ENCODE measurements around the gene TANK. TPM values are rescaled to one million over a fixed set of nuclear protein-coding genes. Genes with fewer than 3 reads are reported as not detected.

The TANK gene
- total RNA-seq, 2 experiments from 2014 or later = 43.4 to 64.9 TPM

DNA sequence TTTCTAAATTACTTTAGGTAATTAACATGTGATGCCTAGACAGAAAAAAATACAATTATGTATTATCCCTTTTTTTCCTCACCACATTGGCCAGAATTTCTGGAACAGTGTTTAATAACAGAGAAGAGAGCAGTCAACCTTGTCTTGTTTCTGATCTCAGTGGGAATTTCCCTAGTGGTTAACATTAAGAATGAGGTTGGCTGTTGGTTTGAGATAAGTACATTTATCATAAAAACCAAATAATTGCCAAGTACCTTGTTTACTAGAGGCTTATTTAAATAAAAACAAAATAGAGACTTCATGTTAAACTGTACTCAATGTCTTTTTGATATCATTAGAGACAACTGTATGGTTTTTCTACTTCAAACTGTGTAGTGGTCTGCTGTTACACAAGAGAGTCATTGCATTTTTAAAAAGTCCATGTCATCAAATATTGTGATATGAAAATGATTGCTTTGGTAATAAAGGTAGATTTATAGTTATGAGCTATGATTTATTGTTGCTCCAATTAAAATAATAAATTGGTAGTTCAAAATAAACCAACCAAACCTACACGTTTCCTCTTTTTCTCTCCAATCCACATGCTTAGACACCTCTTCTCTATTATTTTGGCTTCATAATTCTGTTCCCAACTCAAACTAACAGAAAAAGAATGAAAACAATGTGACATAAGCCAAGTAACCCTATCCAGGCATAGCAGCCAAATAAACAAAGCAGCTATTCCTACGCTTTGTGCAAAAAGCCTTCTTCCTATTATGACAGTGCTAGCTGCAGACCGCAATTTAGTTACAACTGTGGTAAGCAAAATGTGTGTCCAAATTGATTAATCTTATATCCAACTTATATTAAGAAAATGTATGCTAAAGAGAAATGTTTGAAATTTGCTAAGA is 20.9 kb upstream of the TANK start:
- POLR2A ChIA-PET = interaction anchor here (0.6 to 2.3 kb wide), 17 partner anchors 10 to 102 kb away, joined by 3 to 11 read pairs (median 5); no protein-coding TSS in a partner anchor
- no TSS peak for BruUV-seq (replicated peaks)
- TF ChIP-seq EZH2phosphoT487 (IDR thresholded peaks at IDR 0.05; ENCODE audit: borderline replicate concordance, low read depth, low read length) = no peak
- TF ChIP-seq, protein P1, sequence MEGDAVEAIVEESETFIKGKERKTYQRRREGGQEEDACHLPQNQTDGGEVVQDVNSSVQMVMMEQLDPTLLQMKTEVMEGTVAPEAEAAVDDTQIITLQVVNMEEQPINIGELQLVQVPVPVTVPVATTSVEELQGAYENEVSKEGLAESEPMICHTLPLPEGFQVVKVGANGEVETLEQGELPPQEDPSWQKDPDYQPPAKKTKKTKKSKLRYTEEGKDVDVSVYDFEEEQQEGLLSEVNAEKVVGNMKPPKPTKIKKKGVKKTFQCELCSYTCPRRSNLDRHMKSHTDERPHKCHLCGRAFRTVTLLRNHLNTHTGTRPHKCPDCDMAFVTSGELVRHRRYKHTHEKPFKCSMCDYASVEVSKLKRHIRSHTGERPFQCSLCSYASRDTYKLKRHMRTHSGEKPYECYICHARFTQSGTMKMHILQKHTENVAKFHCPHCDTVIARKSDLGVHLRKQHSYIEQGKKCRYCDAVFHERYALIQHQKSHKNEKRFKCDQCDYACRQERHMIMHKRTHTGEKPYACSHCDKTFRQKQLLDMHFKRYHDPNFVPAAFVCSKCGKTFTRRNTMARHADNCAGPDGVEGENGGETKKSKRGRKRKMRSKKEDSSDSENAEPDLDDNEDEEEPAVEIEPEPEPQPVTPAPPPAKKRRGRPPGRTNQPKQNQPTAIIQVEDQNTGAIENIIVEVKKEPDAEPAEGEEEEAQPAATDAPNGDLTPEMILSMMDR (conservative IDR thresholded peaks at IDR 0.05; ENCODE audit: low read length) = no peak
- intact Hi-C loops (cut with micrococcal nuclease; ENCODE audit: unreplicated experiment) = loop anchor here (2.0 kb wide), 1 partner anchor 21 kb away; the partner anchor contains the start of gene TANK
- H4K20me1 ChIP-seq (ENCODE audit: insufficient read depth, low read length) = no peaks in the 10 kb centered on the region
- CTCF ChIA-PET (ENCODE audit: unreplicated experiment) = interaction anchor here (0.9 kb wide), 1 partner anchor 111 kb away, joined by 3 read pairs; no protein-coding TSS in a partner anchor
- H3K27ac ChIP-seq (ENCODE audit: low read depth, low read length, poor library complexity, severe bottlenecking) = peak overlapping the region; percentile 29
- H2AFZ ChIP-seq (ENCODE audit: low read length) = peak overlapping the region; percentile 14; the same call in 1 of the 2 replicates
- H3K36me3 ChIP-seq (ENCODE audit: insufficient read depth, low read length) = no peaks in the 10 kb centered on the region
- H3K4me1 ChIP-seq (ENCODE audit: insufficient read depth, low read length, poor library complexity, severe bottlenecking) = peaks cover 30% of the 10 kb centered on the region
- H3K4me3 ChIP-seq (ENCODE audit: low read depth, low read length, poor library complexity, severe bottlenecking) = peak overlapping the region; percentile 67
- no peak for DNase-seq (ENCODE audit: low spot score)
- no peaks in the 10 kb centered on the region for H3K9me2 ChIP-seq (ENCODE audit: insufficient read depth, low read length)
- peaks cover 46% of the 10 kb centered on the region for H3K79me2 ChIP-seq (ENCODE audit: insufficient read depth, low read depth, low read length)
- H3K9me3 ChIP-seq (ENCODE audit: low read length) = no peaks in the 10 kb centered on the region
- peak overlapping the region; percentile 58 for H3K4me2 ChIP-seq (ENCODE audit: low read length)

DNA sequence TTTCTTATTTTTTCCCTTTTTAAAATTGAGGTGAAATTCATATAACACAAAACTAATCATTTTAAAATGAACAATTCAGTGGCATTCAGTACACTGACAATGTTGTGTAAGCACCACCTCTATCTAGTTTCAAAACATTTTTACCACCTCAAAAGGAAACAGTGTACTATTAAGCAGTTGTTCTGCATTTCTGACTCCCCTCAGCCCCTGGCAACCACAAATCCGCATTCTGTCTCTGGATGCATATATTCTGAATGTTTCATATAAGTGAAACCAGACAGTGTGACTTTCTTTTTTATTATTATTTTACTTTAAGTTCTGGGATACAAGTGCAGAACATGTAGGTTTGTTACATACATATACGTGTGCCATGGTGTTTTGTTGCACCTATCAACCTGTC is 19.2 kb upstream of the TANK start:
- peaks cover 46% of the 10 kb centered on the region for H3K79me2 ChIP-seq (ENCODE audit: insufficient read depth, low read depth, low read length)
- no peak overlapping the region for H3K27ac ChIP-seq (ENCODE audit: low read depth, low read length, poor library complexity, severe bottlenecking)
- H3K9me3 ChIP-seq (ENCODE audit: low read length) = no peaks in the 10 kb centered on the region
- CTCF ChIA-PET (ENCODE audit: unreplicated experiment) = no interaction called here
- no TSS peak for BruUV-seq (replicated peaks)
- DNase-seq (ENCODE audit: low spot score) = no peak
- peaks cover 19% of the 10 kb centered on the region for H3K4me1 ChIP-seq (ENCODE audit: insufficient read depth, low read length, poor library complexity, severe bottlenecking)
- H2AFZ ChIP-seq (ENCODE audit: low read length) = no peak overlapping the region
- POLR2A ChIA-PET = interaction anchor here (0.8 kb wide), 1 partner anchor 33 kb away, joined by 3 read pairs; no protein-coding TSS in a partner anchor
- H3K4me2 ChIP-seq (ENCODE audit: low read length) = peak overlapping the region; percentile 58
- H3K36me3 ChIP-seq (ENCODE audit: insufficient read depth, low read length) = no peaks in the 10 kb centered on the region
- no peaks in the 10 kb centered on the region for H4K20me1 ChIP-seq (ENCODE audit: insufficient read depth, low read length)
- intact Hi-C loops (cut with micrococcal nuclease; ENCODE audit: unreplicated experiment) = no loop called here
- no peak overlapping the region for H3K4me3 ChIP-seq (ENCODE audit: low read depth, low read length, poor library complexity, severe bottlenecking)
- H3K9me2 ChIP-seq (ENCODE audit: insufficient read depth, low read length) = no peaks in the 10 kb centered on the region
- TF ChIP-seq EZH2phosphoT487 (IDR thresholded peaks at IDR 0.05; ENCODE audit: borderline replicate concordance, low read depth, low read length) = no peak
- TF ChIP-seq, protein P1 (conservative IDR thresholded peaks at IDR 0.05; ENCODE audit: low read length) = no peak

All from OCI-LY7 (cell line).